ENCODE measurements around the gene CAMK4.

Gene CAMK4

DNA sequence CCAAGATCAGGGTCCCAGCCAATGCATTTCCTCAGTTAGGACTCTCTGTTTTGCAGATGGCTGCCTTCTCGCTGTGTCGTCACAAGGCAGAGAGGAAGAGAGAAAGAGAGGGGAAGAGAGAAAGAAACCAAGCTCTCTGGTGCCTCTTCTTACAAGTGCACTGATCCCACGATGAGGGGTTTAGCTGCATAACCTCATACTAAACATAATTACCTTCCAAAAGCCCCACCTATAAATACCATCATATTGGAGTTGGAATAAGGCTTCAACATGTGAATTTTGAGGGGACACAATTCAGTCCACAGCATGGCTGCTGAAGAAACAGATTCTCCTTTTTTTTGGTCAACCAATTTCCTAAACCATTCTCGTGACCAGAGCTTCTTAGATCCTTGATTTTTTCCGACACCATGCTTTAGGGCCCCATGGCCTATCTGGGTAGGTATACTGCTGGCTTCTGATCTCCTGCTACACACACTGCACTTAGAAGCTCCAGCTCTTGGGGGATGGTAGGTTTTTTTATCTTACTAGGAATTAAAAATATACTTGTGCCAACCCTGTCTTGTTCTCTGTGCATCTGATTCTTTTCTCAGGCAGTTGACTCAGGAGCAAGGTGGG, 5.1 kb downstream of the CAMK4 start:
- no peak for DNase-seq

DNA sequence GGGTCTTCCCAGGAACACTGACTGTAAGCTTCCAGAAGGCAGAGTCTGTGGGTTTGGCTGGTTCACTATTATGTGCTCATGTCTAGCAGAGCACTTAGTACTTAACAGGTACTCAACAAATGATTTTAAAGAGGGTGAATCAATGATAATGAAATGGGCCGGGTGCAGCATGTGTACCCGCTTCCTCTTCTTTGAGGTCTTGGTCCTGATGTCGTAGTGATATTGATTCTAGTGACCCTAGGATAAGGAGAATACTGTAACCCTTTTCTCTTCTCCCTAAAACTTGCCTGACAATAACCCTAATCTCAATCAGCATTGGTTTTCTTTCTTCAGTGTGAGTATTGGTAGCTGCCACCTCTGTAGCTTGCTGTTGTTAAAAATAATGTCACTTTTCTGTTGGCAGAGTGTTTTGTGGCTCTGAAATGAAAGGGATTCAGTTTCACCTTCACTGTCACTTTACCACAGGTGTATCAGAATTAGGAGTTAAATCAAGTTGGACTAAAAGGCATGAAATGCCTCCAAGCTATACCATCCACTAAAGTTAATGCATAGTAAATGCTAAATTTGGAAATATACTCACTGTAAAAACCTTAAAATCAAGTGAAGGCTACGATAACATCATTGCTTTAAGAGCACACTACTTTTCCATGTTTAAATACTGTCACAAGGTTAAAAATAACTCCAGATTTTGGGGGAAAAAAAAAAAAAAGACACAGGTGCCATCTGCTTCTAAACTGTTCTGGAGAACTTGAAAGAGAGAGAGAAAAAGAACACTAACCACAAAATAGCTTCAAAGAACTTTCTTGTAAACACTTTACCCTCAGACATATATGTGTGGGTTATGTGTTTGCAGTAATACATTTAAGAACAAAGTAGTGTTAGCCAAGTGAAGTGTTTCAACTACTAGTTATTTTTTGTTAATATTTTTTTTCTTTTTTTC, 6.0 kb downstream of the CAMK4 start:
- no peak for DNase-seq

- no peak for DNase-seq
Observed at GRCh38 chr5:111231119-111231518, 6.9 kb downstream of the CAMK4 start.

DNA sequence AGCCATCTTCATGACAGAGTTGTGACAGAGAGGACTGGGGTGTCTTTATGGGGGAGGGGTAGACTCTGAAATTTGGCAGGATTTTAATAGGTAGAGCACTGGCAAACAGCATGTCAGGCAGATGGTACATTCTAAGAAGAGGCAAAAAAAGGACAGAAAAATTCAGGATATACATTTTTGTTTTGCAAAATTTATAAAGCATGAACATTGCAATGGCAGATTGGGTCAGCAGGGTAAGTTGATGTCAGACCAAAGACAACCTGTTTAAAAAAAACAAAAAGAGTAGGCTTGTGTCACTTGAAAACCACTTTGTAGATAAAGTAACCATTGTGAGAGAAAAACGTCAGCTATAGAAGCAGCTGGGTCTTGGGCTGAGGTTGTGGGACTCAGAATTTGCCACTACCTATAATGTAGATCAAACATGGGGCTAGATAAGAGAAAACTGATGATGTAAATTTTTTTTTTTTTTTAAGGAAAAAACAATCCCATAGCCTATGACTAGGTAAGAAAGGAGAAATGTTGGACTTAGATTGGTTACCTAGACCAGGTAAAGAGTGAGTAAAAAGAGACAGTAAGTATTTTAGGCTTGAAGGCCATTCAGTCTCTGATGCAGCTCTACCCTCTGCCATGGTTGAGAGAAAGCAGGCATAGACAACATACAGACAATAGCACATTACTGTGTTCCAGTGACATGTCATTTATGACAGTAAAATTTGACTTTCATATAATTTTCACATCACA, 8.3 kb downstream of the CAMK4 start:
- DNase-seq: no peak

DNA sequence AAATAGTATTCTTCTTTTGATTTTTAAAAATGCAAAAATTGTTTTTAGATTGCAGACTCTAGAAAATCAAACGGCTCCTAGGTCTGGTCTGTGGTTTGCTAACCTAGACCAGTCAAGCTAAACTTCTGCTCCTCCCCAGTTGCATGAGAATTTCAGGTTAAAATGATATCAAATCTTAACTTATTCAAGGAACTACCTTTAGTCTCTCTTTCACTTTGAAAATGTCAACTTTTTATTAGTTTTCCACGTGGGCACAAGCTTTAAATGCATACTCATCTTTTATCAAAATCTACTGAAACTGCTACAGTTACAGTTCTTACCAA, 8.8 kb downstream of the CAMK4 start:
- DNase-seq: no peak

- DNase-seq: no peak
Observed at GRCh38 chr5:111234125-111234524, 9.9 kb downstream of the CAMK4 start.

DNA sequence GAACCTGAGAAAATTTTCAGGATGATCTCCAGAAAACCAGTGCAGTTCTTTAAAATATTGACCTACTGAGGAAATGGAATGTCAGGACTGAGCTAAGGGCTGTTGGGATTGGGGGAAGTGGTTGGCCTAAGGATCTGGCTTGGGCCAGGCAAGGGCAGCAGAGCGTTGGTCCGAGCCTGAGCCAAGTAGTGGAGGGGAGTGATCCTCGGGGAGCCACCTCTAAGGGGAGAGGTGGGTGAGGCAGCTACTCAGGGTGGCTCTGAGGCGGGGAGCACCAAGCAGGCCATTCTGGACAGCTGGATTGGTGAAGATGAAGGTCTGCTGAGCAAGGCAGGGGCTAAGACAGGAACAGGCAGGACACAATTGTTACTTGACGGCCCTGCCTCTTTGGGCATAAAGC, 11.5 kb downstream of the CAMK4 start:
- DNase-seq: no peak

DNA sequence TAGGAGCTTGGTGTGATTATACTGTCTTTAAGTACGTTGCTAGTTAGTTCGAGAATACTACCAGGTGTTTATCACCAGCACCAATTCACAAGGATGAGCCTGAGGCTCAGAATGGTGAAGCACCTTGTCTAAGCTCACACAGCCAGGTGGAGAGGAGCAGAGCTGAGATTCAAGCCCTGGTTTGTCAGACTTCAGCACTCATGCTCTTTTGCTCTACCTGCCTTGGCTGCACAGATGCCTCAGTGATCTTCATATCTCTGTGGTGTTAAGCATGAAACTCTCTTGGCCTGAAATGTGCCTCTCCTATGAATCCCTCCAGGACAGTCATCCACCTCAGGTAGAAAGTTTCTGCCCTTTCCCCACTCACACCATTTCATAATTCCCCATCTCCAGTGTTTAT, 12.2 kb downstream of the CAMK4 start:
- DNase-seq: no peak

DNA sequence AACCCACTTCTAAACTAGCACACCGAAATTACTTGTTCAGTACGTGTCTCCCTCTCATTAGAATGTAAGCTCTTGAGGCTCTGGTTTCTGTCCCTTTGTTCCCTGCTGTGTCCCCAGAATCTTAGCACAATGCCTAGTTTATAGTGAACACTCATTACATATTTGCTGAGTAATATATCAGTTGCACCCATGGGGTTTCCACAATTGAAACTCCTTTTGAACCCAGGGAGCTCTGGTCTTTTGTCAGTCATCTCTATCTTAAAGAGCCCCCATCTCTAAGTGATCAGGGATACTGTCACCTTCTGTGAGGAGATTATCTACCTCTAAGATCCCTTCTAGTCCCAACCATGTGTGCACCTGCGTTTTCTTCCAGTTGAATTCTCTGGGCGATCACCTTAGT, 12.8 kb downstream of the CAMK4 start:
- DNase-seq: no peak

DNA sequence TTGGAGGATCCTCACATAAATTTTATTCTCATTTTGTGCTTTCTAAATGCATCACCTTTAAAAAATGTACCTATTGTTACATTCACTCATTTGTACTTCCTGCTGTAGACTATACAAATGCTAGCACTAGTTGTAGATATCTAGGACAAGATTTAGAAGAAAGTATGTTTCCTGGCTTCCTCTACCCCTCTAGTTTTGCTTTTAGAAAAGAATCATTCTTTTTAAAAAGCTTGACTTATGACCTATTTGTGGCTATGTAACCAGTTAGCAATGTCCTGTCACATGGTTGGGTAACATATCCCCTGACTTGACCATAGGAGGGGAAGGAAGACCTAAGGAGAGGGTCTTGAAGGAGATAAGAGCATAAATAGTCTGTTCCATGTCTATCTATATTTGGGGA, 13.3 kb downstream of the CAMK4 start:
- DNase-seq: no peak

- DNase-seq: no peak
Observed at GRCh38 chr5:111238431-111239225, 14.4 kb downstream of the CAMK4 start.

DNA sequence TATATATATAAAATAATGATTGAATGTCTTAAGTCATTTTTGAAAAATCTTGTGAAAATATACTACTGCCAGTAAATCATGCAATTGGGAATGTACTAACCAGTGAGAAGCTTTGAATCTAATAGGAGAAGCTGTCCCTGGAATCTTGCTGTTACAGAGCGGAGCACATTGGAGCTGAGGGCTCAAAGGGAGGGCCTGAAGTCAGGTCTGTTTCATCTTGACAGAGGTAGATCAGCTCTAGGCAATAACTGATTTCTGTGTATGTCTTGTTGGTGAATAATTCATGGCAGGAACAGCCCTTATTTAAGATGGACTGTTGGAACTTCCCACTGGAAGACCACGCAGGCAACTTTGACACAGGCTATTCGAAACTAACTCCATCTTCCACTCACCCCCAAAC, 17.5 kb downstream of the CAMK4 start:
- no peak for DNase-seq

DNA sequence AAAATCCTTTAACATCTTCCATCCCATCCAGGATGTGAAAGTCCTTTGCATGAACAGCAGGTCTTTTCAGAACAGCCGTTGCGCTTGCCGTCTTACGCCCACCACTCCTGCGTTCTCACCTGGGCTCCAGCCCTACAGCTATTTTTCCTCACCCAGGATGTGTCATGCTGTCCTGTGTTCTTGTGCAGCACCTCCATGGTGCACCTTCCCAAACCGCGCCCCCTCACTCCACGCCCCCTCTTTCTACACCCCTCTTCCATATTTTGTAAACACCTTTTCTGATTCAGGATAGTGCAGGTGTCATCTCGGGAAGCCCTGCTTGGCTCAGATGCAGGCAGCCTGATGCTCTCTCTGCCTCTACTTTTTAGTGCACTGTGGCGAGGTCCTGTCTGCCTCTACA, 18.4 kb downstream of the CAMK4 start:
- peak in 5 of 56 donors; percentile 8 to 26 (median 12) for DNase-seq

GRCh38 chr5:111243318-111243717, 19.1 kb downstream of the CAMK4 start:
- DNase-seq: no peak

- no peak for DNase-seq
Observed at GRCh38 chr5:111245654-111246053, 21.5 kb downstream of the CAMK4 start.

DNA sequence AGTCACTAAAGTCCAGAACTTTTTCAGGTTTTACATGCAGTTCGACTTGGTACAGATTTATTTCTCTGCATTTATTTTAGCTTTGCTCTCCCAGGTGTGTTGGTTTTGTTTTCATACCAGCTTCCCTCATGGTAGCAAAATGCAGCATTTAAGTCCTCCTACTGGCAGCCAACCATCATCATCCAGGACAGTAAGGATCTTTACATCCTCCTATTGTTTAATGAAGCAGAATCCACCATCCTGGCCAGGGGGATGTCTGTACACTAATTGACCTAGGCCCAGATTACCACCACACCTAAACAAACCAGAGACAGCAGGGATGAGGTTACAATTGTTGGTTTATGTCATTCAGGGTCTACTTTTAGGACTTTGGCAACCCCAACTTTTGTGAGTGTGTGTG, 22.3 kb downstream of the CAMK4 start:
- no peak for DNase-seq

GRCh38 chr5:111248571-111248970, 24.4 kb downstream of the CAMK4 start:
- no peak for DNase-seq

DNA sequence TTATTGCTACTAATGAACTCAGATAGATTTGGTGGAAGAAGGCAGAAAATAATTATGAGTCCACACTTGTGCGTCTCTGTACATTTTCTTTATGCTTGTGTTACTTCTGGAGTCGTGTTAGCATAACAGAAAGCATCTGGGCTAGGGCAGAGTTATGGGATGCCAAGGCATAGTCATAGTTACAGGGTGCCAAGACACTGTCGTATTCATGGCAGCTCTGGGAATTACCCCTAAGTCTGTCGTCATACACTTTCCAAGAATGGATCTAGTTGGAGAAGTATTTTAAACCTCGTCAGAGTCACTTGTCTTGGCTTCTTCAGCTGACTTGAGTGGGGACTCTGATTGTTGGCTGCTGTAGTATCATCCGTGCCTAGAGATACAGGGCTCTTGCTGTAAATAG, 27.7 kb downstream of the CAMK4 start:
- DNase-seq: no peak

GRCh38 chr5:111252799-111253545, 28.8 kb downstream of the CAMK4 start:
- no peak for DNase-seq

- no peak for DNase-seq
Observed at GRCh38 chr5:111254613-111255012, 30.4 kb downstream of the CAMK4 start.

- DNase-seq: no peak
Observed at GRCh38 chr5:111255169-111255568, 31.0 kb downstream of the CAMK4 start.

Measured in nucleus accumbens (tissue), 56 donors.